ENCODE data around the gene FAM3A. TPM values are rescaled to one million over a fixed set of nuclear protein-coding genes. Genes with fewer than 3 reads are reported as not detected.

Gene FAM3A
- total and polyA plus RNA-seq, 10 of the 15 experiments (the other 5 are each of a cell fraction or from before 2014, with no cell fraction given) = 0.29 to 21.1 (median 11.4) TPM

GRCh38 chrX:154490414-154491083 lies 25.5 kb downstream of the FAM3A start, which contains the start of gene SLC10A3 (continued):
- TF ChIP-seq CTCF (IDR thresholded peaks at IDR 0.05 in 2 of 3, conservative IDR thresholded peaks at IDR 0.05 in 1 of 3; ENCODE audit: control insufficient read depth in 2 of 3, extremely low read depth in 1 of 3, insufficient read depth in 1 of 3, low read depth in 3 of 3, low read length in 3 of 3) (peak in 1 of 3 experiments; percentile 19; a peak in 1 of 6 replicates), E4F1 (IDR thresholded peaks at IDR 0.05; ENCODE audit: borderline replicate concordance, partially characterized antibody) (no peak), NRF1 (conservative IDR thresholded peaks at IDR 0.05; ENCODE audit: low read depth, low read length) (peak; percentile 22; the same call in 1 of the 2 replicates), NFYA (IDR thresholded peaks at IDR 0.05; ENCODE audit: borderline replicate concordance, low read depth, low read length) (no peak), SIX5 (IDR thresholded peaks at IDR 0.05; ENCODE audit: low read depth, low read length, severe bottlenecking) (no peak), MEF2B (IDR thresholded peaks at IDR 0.05; ENCODE audit: partially characterized antibody, poor library complexity, severe bottlenecking) (no peak), NR2F1 (conservative IDR thresholded peaks at IDR 0.05) (peak; percentile 70), YY1 (IDR thresholded peaks at IDR 0.05; ENCODE audit: low read depth, low read length) (no peak), ZNF24 (IDR thresholded peaks at IDR 0.05) (no peak), JUNB (IDR thresholded peaks at IDR 0.05) (no peak), RCOR1 (conservative IDR thresholded peaks at IDR 0.05; ENCODE audit: low read depth, low read length) (no peak), CBFB (IDR thresholded peaks at IDR 0.05; ENCODE audit: low read depth) (no peak), TAF1 (IDR thresholded peaks at IDR 0.05; ENCODE audit: borderline replicate concordance, low read depth, low read length) (peak; percentile 87), BCL3 (IDR thresholded peaks at IDR 0.05; ENCODE audit: borderline replicate concordance, insufficient read depth, low read depth, low read length, poor library complexity, severe bottlenecking) (peak; percentile 11), CBX3 (IDR thresholded peaks at IDR 0.05; ENCODE audit: borderline replicate concordance, low read depth) (no peak), CHD1 (IDR thresholded peaks at IDR 0.05; ENCODE audit: low read depth, low read length) (no peak), MEF2A (IDR thresholded peaks at IDR 0.05; ENCODE audit: insufficient read depth, low read depth, low read length) (no peak), ZBTB11 (CRISPR knock-in tag; IDR thresholded peaks at IDR 0.05) (no peak), BHLHE40 (IDR thresholded peaks at IDR 0.05; ENCODE audit: borderline replicate concordance in 1 of 2, low read depth in 2 of 2, low read length in 1 of 2) (peak in 1 of 2 experiments; percentile 44; a peak in 1 of 4 replicates), ZNF384 (IDR thresholded peaks at IDR 0.05; ENCODE audit: borderline replicate concordance, low read depth, low read length) (no peak), DPF2 (IDR thresholded peaks at IDR 0.05) (peak; percentile 65; the same call in 1 of the 2 replicates)
